Vagina (tissue), 2 donors: ENCODE measurements around the gene ZNF575.

Experiments used
- CTCF ChIP-seq, 3 experiments: fragments of 450-650 bp in 2 of 3; fragments of 200-600 bp in 1 of 3; sonication (generic) in 1 of 3; IDR thresholded peaks; one replicate each; pipeline ENCODE4 v1.5.1; 2017 to 2019; ENCODE audit warnings: antibody characterized with exemption in 3 of 3, mild to moderate bottlenecking in 2 of 3, moderate library complexity in 2 of 3
- POLR2AphosphoS5 ChIP-seq, 2 donors: sonication (generic); formaldehyde crosslinking; IDR thresholded peaks; one replicate each; pipeline ENCODE4 v1.9.0; 2017; ENCODE audit warnings: antibody characterized with exemption in 2 of 2, mild to moderate bottlenecking in 2 of 2, low read depth in 1 of 2; ENCODE audit not compliant: insufficient read depth in 1 of 2

GRCh38 chr19:43562698-43563241 is 29.8 kb downstream of the ZNF575 start:
- no peak for TF ChIP-seq CTCF (IDR thresholded peaks at IDR 0.05)
- peak in 1 of 2 donors; percentile 64 for TF ChIP-seq POLR2AphosphoS5 (IDR thresholded peaks at IDR 0.05; ENCODE audit: insufficient read depth in 1 of 2, low read depth in 1 of 2)
